Smooth muscle cell (in vitro differentiated cells): Measurements from ENCODE around the gene CYB561D1. TPM values are rescaled to one million over a fixed set of nuclear protein-coding genes. Genes with fewer than 3 reads are reported as not detected.

Experiments used
- DNase-seq: peaks from one replicate; lab custom pipeline; 2025; ENCODE audit not compliant: unreplicated experiment; lab: John Stamatoyannopoulos, UW
- H2AFZ ChIP-seq: fragments of 200-600 bp; sonication (generic); 2 replicates; pipeline ENCODE4 v1.6.0; 2016; ENCODE audit warnings: antibody characterized with exemption, low read depth, mild to moderate bottlenecking
- H3F3A ChIP-seq: fragments of 200-600 bp; sonication (generic); 2 replicates; pipeline ENCODE4 v1.6.0; 2017; ENCODE audit warnings: antibody characterized with exemption, low read depth
- H3K27ac ChIP-seq: fragments of 200-600 bp; sonication (generic); 2 replicates; pipeline ENCODE4 v1.5.1; 2016; ENCODE audit warnings: low read depth, mild to moderate bottlenecking
- H3K27me3 ChIP-seq: fragments of 200-600 bp; sonication (generic); 2 replicates; pipeline ENCODE4 v1.6.1; 2016; ENCODE audit warnings: low read depth, mild to moderate bottlenecking
- H3K36me3 ChIP-seq: fragments of 200-600 bp; sonication (generic); 2 replicates; pipeline ENCODE4 v1.5.1; 2016; ENCODE audit warnings: low read depth
- H3K4me1 ChIP-seq: fragments of 200-600 bp; sonication (generic); 2 replicates; pipeline ENCODE4 v1.5.1; 2016; ENCODE audit warnings: low read depth
- H3K4me2 ChIP-seq: fragments of 200-600 bp; sonication (generic); 2 replicates; pipeline ENCODE4 v1.6.0; 2016; ENCODE audit warnings: mild to moderate bottlenecking
- H3K4me3 ChIP-seq: fragments of 200-600 bp; sonication (generic); 2 replicates; pipeline ENCODE4 v1.5.1; 2016; ENCODE audit warnings: mild to moderate bottlenecking
- H3K79me2 ChIP-seq: fragments of 200-600 bp; sonication (generic); 2 replicates; pipeline ENCODE4 v1.6.0; 2016; ENCODE audit warnings: low read depth, mild to moderate bottlenecking
- H3K9ac ChIP-seq: fragments of 200-600 bp; sonication (generic); 2 replicates; pipeline ENCODE4 v1.6.0; 2016; ENCODE audit warnings: low read depth
- H3K9me3 ChIP-seq: fragments of 200-600 bp; sonication (generic); replicated peaks from 2 replicates; pipeline ENCODE4 v1.5.1; 2016; ENCODE audit warnings: low read depth
- H4K20me1 ChIP-seq: fragments of 200-600 bp; sonication (generic); 2 replicates; pipeline ENCODE4 v1.6.0; 2016; ENCODE audit warnings: low read depth
- WGBS: methylation state at CpG from one replicate; pipeline ENCODE4 v1.1.7; 2016; ENCODE audit warnings: low lambda C conversion rate; 5-methylcytosine and 5-hydroxymethylcytosine counted together
- polyA plus RNA-seq: library from polyadenylated mRNA; unstranded; fragments of >200 nt; fragmentation: Nextera tagmentation; extraction: Ambion mirVana; gene quantifications from 2 replicates; pipeline ENCODE4 v1.2.1, GENCODE V29; 2016
- total RNA-seq: library from RNA; depleted of rRNA; stranded (reverse); fragments of >200 nt; gene quantifications from 2 replicates; pipeline ENCODE4 v1.2.3, GENCODE V29; 2014
- TF ChIP-seq, protein P1 (sequence below): fragments of 200-600 bp; sonication (generic); IDR thresholded peaks from 2 replicates; pipeline ENCODE4 v1.5.1; 2017; ENCODE audit warnings: borderline replicate concordance, mild to moderate bottlenecking, antibody characterized with exemption; ENCODE audit not compliant: insufficient read depth, poor library complexity, severe bottlenecking

The CYB561D1 gene
- total and polyA plus RNA-seq, 2 experiments from 2014 or later: 4.5 to 5.3 TPM

DNA sequence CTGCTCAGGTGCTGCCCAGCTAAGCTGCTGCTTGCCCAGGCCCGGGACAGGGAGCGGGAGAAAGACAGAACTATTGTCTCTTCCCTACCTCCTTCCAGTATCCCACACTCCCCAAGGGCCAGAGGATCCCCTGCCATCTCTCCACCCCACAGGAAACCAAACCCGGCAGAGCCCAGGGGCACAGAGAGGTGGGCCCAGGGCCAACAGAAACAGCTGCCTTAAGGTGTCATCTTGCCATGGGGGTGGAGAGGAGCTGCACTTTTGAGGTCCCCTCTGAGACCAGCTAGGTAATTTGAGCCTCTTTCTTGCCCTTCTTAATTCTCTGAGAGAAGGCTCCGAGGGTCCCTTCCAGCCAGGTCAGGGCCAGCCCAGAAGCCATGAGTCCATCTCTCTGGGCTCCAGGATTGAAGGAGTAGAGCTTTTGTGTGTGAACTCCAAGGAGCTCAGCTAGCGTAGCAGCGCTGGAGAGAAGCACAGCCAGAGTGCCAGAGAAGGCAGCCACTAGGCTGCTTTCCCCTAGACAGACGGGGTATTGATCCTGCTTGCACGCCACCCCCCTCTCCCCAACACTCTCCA is 36.1 kb downstream of the CYB561D1 start:
- Histone ChIP-seq H3K27ac (no peak overlapping the region), H3K9me3 (no peaks in the 10 kb centered on the region), H3K79me2 (no peaks in the 10 kb centered on the region), H4K20me1 (no peaks in the 10 kb centered on the region), H3K4me2 (no peak overlapping the region), H3K27me3 (peaks cover 7% of the 10 kb centered on the region), H3K4me3 (no peak overlapping the region), H3K4me1 (no peaks in the 10 kb centered on the region), H3F3A (no peaks in the 10 kb centered on the region), H3K36me3 (no peaks in the 10 kb centered on the region), H2AFZ (no peak overlapping the region), H3K9ac (no peak overlapping the region)
- WGBS: 82% methylated on average over 8 of the region's 8 CpGs
- no peak for DNase-seq
- TF ChIP-seq, protein P1, sequence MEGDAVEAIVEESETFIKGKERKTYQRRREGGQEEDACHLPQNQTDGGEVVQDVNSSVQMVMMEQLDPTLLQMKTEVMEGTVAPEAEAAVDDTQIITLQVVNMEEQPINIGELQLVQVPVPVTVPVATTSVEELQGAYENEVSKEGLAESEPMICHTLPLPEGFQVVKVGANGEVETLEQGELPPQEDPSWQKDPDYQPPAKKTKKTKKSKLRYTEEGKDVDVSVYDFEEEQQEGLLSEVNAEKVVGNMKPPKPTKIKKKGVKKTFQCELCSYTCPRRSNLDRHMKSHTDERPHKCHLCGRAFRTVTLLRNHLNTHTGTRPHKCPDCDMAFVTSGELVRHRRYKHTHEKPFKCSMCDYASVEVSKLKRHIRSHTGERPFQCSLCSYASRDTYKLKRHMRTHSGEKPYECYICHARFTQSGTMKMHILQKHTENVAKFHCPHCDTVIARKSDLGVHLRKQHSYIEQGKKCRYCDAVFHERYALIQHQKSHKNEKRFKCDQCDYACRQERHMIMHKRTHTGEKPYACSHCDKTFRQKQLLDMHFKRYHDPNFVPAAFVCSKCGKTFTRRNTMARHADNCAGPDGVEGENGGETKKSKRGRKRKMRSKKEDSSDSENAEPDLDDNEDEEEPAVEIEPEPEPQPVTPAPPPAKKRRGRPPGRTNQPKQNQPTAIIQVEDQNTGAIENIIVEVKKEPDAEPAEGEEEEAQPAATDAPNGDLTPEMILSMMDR: no peak

- Histone ChIP-seq H3K4me3 (no peak overlapping the region), H3K9ac (no peak overlapping the region), H3K4me1 (no peaks in the 10 kb centered on the region), H3K4me2 (no peak overlapping the region), H3K27ac (no peak overlapping the region), H3F3A (no peaks in the 10 kb centered on the region), H3K36me3 (no peaks in the 10 kb centered on the region), H4K20me1 (no peaks in the 10 kb centered on the region), H2AFZ (no peak overlapping the region), H3K79me2 (no peaks in the 10 kb centered on the region), H3K9me3 (no peaks in the 10 kb centered on the region), H3K27me3 (peaks cover 7% of the 10 kb centered on the region)
- no peak for DNase-seq
- WGBS: 84% methylated on average over 13 of the region's 13 CpGs
- TF ChIP-seq, protein P1: no peak
Observed at GRCh38 chr1:109530457-109531087, 36.7 kb downstream of the CYB561D1 start.

DNA sequence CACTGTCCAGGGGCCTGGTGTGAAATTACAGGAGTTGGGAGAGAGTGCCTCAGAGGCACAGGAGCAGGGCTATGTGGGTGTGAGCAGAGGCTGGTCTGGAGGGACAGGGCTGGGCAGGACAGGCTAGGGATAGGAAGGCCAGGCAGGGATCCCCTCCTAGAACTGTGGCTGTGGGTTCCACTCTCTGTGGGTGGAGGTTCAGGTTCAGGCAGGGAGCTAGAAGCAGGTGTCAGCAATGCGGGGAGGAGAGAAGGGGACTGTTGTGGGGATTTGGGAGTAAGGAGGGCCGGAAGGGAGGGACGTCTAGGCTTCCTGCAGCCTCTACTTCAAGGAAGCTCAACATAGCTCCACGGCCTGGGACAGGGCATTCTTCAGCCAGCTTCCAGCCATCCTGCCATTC is 37.5 kb downstream of the CYB561D1 start:
- DNase-seq: no peak
- 88% methylated on average over 4 of the region's 4 CpGs for WGBS
- H3K4me2 ChIP-seq: no peak overlapping the region
- no peaks in the 10 kb centered on the region for H3F3A ChIP-seq
- H2AFZ ChIP-seq: no peak overlapping the region
- no peaks in the 10 kb centered on the region for H3K4me1 ChIP-seq
- TF ChIP-seq, protein P1: no peak
- no peaks in the 10 kb centered on the region for H4K20me1 ChIP-seq
- H3K9ac ChIP-seq: no peak overlapping the region
- peaks cover 7% of the 10 kb centered on the region for H3K27me3 ChIP-seq
- H3K4me3 ChIP-seq: no peak overlapping the region
- no peaks in the 10 kb centered on the region for H3K9me3 ChIP-seq
- no peaks in the 10 kb centered on the region for H3K36me3 ChIP-seq
- H3K27ac ChIP-seq: no peak overlapping the region
- no peaks in the 10 kb centered on the region for H3K79me2 ChIP-seq
